ENCODE measurements around the gene USP13. TPM values are rescaled to one million over a fixed set of nuclear protein-coding genes. Genes with fewer than 3 reads are reported as not detected.

Gene USP13
- total and polyA plus RNA-seq, 10 of the 15 experiments (the other 5 are each of a cell fraction or from before 2014, with no cell fraction given), result 3.2 to 20.8 (median 9.0) TPM

DNA sequence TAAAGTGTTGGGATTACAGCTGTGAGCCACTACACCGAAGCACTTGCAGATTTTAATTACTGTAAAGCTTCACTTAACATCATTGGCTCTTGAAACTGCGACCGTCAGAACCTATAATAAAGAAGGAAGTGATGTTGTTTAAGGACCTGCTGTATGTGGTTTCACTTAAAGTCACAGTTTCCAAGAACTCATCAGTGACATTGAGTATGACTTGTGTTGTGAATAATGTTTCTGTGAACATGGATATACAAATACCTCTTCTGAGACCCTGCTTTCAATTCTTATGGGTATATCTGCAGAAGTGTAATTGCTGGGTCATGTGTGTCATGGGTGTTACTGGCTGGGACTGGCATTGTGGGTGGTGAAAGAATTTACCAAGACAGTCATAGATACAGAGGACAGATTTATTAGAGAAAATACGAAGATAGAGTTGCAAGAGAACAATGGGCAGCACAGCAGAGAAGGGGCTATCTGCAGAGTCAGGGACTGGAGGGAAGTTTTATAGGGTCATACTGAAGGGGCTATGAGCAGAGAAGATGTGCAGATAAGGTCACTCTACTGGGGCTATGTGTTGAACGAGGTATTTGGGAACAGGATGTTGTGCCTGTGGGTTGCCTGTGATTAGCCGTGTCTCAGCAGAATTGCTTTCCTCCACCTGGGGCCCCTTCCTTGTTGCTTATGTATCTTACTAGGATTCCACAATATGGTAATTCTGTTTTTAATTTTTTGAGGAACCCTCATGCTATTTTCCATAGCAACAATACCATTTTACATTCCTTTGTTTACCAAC is 43.7 kb upstream of the USP13 start (continued):
- TF ChIP-seq, protein P1, sequence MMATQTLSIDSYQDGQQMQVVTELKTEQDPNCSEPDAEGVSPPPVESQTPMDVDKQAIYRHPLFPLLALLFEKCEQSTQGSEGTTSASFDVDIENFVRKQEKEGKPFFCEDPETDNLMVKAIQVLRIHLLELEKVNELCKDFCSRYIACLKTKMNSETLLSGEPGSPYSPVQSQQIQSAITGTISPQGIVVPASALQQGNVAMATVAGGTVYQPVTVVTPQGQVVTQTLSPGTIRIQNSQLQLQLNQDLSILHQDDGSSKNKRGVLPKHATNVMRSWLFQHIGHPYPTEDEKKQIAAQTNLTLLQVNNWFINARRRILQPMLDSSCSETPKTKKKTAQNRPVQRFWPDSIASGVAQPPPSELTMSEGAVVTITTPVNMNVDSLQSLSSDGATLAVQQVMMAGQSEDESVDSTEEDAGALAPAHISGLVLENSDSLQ (IDR thresholded peaks at IDR 0.05), result peak; percentile 34; the same call in 1 of the 2 replicates
- no peak for TF ChIP-seq HDGF (IDR thresholded peaks at IDR 0.05)
- no peak for TF ChIP-seq RAD51 (IDR thresholded peaks at IDR 0.05)
- TF ChIP-seq POLR2AphosphoS2 (IDR thresholded peaks at IDR 0.05; ENCODE audit: low read depth, low read length), result no peak
- TF ChIP-seq ATF7 (IDR thresholded peaks at IDR 0.05; ENCODE audit: low read depth), result peak; percentile 44
- TF ChIP-seq, protein P2, sequence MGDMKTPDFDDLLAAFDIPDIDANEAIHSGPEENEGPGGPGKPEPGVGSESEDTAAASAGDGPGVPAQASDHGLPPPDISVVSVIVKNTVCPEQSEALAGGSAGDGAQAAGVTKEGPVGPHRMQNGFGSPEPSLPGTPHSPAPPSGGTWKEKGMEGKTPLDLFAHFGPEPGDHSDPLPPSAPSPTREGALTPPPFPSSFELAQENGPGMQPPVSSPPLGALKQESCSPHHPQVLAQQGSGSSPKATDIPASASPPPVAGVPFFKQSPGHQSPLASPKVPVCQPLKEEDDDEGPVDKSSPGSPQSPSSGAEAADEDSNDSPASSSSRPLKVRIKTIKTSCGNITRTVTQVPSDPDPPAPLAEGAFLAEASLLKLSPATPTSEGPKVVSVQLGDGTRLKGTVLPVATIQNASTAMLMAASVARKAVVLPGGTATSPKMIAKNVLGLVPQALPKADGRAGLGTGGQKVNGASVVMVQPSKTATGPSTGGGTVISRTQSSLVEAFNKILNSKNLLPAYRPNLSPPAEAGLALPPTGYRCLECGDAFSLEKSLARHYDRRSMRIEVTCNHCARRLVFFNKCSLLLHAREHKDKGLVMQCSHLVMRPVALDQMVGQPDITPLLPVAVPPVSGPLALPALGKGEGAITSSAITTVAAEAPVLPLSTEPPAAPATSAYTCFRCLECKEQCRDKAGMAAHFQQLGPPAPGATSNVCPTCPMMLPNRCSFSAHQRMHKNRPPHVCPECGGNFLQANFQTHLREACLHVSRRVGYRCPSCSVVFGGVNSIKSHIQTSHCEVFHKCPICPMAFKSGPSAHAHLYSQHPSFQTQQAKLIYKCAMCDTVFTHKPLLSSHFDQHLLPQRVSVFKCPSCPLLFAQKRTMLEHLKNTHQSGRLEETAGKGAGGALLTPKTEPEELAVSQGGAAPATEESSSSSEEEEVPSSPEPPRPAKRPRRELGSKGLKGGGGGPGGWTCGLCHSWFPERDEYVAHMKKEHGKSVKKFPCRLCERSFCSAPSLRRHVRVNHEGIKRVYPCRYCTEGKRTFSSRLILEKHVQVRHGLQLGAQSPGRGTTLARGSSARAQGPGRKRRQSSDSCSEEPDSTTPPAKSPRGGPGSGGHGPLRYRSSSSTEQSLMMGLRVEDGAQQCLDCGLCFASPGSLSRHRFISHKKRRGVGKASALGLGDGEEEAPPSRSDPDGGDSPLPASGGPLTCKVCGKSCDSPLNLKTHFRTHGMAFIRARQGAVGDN (IDR thresholded peaks at IDR 0.05), result no peak
- TF ChIP-seq, protein P3, sequence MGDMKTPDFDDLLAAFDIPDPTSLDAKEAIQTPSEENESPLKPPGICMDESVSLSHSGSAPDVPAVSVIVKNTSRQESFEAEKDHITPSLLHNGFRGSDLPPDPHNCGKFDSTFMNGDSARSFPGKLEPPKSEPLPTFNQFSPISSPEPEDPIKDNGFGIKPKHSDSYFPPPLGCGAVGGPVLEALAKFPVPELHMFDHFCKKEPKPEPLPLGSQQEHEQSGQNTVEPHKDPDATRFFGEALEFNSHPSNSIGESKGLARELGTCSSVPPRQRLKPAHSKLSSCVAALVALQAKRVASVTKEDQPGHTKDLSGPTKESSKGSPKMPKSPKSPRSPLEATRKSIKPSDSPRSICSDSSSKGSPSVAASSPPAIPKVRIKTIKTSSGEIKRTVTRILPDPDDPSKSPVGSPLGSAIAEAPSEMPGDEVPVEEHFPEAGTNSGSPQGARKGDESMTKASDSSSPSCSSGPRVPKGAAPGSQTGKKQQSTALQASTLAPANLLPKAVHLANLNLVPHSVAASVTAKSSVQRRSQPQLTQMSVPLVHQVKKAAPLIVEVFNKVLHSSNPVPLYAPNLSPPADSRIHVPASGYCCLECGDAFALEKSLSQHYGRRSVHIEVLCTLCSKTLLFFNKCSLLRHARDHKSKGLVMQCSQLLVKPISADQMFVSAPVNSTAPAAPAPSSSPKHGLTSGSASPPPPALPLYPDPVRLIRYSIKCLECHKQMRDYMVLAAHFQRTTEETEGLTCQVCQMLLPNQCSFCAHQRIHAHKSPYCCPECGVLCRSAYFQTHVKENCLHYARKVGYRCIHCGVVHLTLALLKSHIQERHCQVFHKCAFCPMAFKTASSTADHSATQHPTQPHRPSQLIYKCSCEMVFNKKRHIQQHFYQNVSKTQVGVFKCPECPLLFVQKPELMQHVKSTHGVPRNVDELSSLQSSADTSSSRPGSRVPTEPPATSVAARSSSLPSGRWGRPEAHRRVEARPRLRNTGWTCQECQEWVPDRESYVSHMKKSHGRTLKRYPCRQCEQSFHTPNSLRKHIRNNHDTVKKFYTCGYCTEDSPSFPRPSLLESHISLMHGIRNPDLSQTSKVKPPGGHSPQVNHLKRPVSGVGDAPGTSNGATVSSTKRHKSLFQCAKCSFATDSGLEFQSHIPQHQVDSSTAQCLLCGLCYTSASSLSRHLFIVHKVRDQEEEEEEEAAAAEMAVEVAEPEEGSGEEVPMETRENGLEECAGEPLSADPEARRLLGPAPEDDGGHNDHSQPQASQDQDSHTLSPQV (IDR thresholded peaks at IDR 0.05), result no peak
- TF ChIP-seq BCL11A (IDR thresholded peaks at IDR 0.05; ENCODE audit: low read depth, low read length), result no peak
- TF ChIP-seq SP1 (IDR thresholded peaks at IDR 0.05; ENCODE audit: low read depth, low read length), result no peak
- no peak for TF ChIP-seq CBX3 (IDR thresholded peaks at IDR 0.05; ENCODE audit: borderline replicate concordance, low read depth)
- peak; percentile 37 for TF ChIP-seq MTA2 (IDR thresholded peaks at IDR 0.05; ENCODE audit: low read depth)
- TF ChIP-seq RUNX3 (IDR thresholded peaks at IDR 0.05; ENCODE audit: low read length), result peak; percentile 75
- TF ChIP-seq, protein P4, sequence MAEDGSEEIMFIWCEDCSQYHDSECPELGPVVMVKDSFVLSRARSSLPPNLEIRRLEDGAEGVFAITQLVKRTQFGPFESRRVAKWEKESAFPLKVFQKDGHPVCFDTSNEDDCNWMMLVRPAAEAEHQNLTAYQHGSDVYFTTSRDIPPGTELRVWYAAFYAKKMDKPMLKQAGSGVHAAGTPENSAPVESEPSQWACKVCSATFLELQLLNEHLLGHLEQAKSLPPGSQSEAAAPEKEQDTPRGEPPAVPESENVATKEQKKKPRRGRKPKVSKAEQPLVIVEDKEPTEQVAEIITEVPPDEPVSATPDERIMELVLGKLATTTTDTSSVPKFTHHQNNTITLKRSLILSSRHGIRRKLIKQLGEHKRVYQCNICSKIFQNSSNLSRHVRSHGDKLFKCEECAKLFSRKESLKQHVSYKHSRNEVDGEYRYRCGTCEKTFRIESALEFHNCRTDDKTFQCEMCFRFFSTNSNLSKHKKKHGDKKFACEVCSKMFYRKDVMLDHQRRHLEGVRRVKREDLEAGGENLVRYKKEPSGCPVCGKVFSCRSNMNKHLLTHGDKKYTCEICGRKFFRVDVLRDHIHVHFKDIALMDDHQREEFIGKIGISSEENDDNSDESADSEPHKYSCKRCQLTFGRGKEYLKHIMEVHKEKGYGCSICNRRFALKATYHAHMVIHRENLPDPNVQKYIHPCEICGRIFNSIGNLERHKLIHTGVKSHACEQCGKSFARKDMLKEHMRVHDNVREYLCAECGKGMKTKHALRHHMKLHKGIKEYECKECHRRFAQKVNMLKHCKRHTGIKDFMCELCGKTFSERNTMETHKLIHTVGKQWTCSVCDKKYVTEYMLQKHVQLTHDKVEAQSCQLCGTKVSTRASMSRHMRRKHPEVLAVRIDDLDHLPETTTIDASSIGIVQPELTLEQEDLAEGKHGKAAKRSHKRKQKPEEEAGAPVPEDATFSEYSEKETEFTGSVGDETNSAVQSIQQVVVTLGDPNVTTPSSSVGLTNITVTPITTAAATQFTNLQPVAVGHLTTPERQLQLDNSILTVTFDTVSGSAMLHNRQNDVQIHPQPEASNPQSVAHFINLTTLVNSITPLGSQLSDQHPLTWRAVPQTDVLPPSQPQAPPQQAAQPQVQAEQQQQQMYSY (CRISPR knock-in tag; IDR thresholded peaks at IDR 0.05), result no peak
- no peak for TF ChIP-seq ASH2L (IDR thresholded peaks at IDR 0.05; ENCODE audit: borderline replicate concordance, low read depth)
